ENCODE results near the gene CHTF18.

DNA sequence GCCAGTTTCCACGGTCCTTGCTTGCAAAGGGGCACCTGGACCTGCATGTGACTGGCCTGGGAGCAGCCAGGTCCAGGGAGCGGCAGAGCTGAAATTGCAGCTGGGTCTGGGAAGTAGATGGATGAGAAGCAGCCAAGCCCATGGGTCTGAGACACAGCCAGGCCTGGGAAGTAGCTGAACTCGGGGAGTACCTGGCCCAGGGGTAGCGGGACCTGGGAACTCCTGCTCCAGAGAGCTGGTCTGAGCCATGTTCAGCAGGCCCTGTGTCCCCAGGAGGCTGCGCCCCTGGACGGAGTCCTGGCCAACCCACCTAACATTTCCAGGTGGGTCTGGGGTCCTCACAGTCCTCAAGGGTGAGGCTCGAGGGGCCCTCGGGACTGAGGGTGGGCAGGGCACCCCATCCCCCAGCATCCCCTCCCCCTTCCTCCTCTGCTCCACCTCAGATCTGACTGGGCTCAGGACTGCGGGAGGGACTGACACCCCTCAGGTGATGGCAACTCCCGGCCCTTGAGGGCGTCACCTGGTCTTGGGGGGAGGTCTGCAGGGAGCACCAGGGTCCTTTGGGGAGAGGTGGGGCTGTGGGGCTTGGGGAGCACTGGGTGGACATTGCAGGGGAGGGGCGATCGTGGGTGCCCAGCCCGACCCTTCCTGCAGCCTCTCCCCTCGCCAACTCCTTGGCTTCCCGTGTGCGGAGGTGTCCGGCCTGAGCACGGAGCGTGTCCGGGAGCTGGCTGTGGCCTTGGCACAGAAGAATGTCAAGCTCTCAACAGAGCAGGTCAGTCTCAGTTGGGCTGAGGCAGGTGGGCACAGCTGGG, 24.8 kb upstream of the CHTF18 start:
- TF ChIP-seq CTCF (IDR thresholded peaks at IDR 0.05; ENCODE audit: extremely low read depth in 1 of 2, insufficient read depth in 1 of 2, low read depth in 1 of 2, low read length in 2 of 2) (no peak), POLR2A (IDR thresholded peaks at IDR 0.05; ENCODE audit: low read depth, low read length) (no peak), POLR2AphosphoS5 (IDR thresholded peaks at IDR 0.05; ENCODE audit: insufficient read depth, low read depth, low read length) (no peak), EZH2 (IDR thresholded peaks at IDR 0.05; ENCODE audit: borderline replicate concordance, low read depth, low read length, severe bottlenecking) (no peak), MAX (IDR thresholded peaks at IDR 0.05; ENCODE audit: insufficient read depth, insufficient read length) (no peak), GATA2 (IDR thresholded peaks at IDR 0.05; ENCODE audit: insufficient read depth, insufficient read length, low read depth, low read length) (no peak), JUN (IDR thresholded peaks at IDR 0.05; ENCODE audit: borderline replicate concordance, insufficient read depth, insufficient read length, low read depth) (no peak), FOS (IDR thresholded peaks at IDR 0.05; ENCODE audit: borderline replicate concordance, insufficient read depth, low read length) (no peak)

Data from endothelial cell of umbilical vein (primary cell).